K562 (cell line): ENCODE measurements around the gene SDR39U1. TPM values are rescaled to one million over a fixed set of nuclear protein-coding genes. Genes with fewer than 3 reads are reported as not detected.

Source experiments
- ATAC-seq: fragments of 200-7000 bp; cut with Tn5 transposase; 3 replicates; pipeline ENCODE4 v1.9.1; 2020; ENCODE audit warnings: moderate library complexity
- Bru-seq: library from RNA; stranded (reverse); fragments of 400-500 nt; gene quantifications from one replicate; lab custom pipeline; 2021; lab: Mats Ljungman, UMichigan
- BruChase-seq, 2 experiments: library from RNA; stranded (reverse); fragments of 400-500 nt; gene quantifications; one replicate each; lab custom pipeline; 2021; lab: Mats Ljungman, UMichigan
- BruUV-seq: library from RNA; stranded (reverse); fragments of 400-500 nt; replicated peaks from 2 replicates; lab custom pipeline; 2021; lab: Mats Ljungman, UMichigan
- CTCF ChIA-PET: fragments of 300-600 bp; formaldehyde crosslinking; extraction: SDS; loops from one replicate; lab custom pipeline; 2021; ENCODE audit warnings: low intra/inter-chr PET ratio; lab: Yijun Ruan, JAX
- POLR2A ChIA-PET: fragments of 300-600, 350-650 bp; sonication (Branson Sonifier 250); formaldehyde crosslinking; extraction: SDS; loops from one replicate; lab custom pipeline; 2021; ENCODE audit warnings: antibody characterized with exemption, inconsistent platforms; lab: Yijun Ruan, JAX
- DNase-seq, 4 experiments: peaks; one replicate each; pipeline versions ENCODE4 v3.0.0 to v3.0.0-alpha.2; 2011 to 2018; ENCODE audit warnings: low spot score in 3 of 4, mixed read lengths in 3 of 4; ENCODE audit errors: extremely low read depth in 1 of 4
- FAIRE-seq: peaks from 2 replicates; lab custom pipeline; 2011; peaks lifted over from hg19 to GRCh38; lab: Jason Lieb, UNC
- H2AFZ ChIP-seq: 2 replicates; pipeline ENCODE4 v1.6.0; 2011; ENCODE audit warnings: low read depth, low read length, control low read depth, inconsistent platforms
- H3K27ac ChIP-seq: fragments of 200-600 bp; 3 replicates; pipeline ENCODE4 v1.8.0; 2011; ENCODE audit warnings: low read depth, mild to moderate bottlenecking, control low read depth, inconsistent platforms, low read length, moderate library complexity, mixed read lengths; ENCODE audit errors: extremely low read depth
- H3K27me3 ChIP-seq, 2 experiments: fragments of 300-600 bp in 1 of 2; 2 replicates in 1 of 2; 3 replicates in 1 of 2; pipeline versions ENCODE4 v1.6.0 to v1.8.0; 2011; ENCODE audit warnings: inconsistent platforms in 2 of 2, low read length in 2 of 2, mild to moderate bottlenecking in 1 of 2, mixed read lengths in 1 of 2, moderate library complexity in 1 of 2; ENCODE audit not compliant: control insufficient read depth in 2 of 2, insufficient read depth in 2 of 2
- H3K36me3 ChIP-seq: fragments of 300-600 bp; 3 replicates; pipeline ENCODE4 v1.8.0; 2011; ENCODE audit warnings: mild to moderate bottlenecking, low read length, inconsistent platforms; ENCODE audit not compliant: control insufficient read depth, insufficient read depth
- H3K4me1 ChIP-seq, 2 experiments: fragments of 200-600 bp in 1 of 2; replicated peaks in 1 of 2; 2 replicates in 1 of 2; 3 replicates in 1 of 2; pipeline versions ENCODE4 v1.5.1 to v1.8.0; 2011; ENCODE audit warnings: inconsistent platforms in 2 of 2, low read length in 2 of 2, mild to moderate bottlenecking in 1 of 2, mixed read lengths in 1 of 2, moderate library complexity in 1 of 2; ENCODE audit not compliant: control insufficient read depth in 2 of 2, insufficient read depth in 2 of 2
- H3K4me2 ChIP-seq: 2 replicates; pipeline ENCODE4 v1.6.1; 2011; ENCODE audit warnings: low read length, control low read depth, inconsistent platforms, mixed read lengths; ENCODE audit not compliant: insufficient read depth
- H3K4me3 ChIP-seq: fragments of 200-600 bp; sonication (generic), shearing (Covaris generic); 2 replicates; pipeline ENCODE4 v1.5.1; 2016; ENCODE audit warnings: control low read depth, inconsistent platforms
- H3K79me2 ChIP-seq: fragments of 200-600 bp; 3 replicates; pipeline ENCODE4 v1.8.0; 2011; ENCODE audit warnings: low read length, inconsistent platforms; ENCODE audit not compliant: control insufficient read depth, insufficient read depth
- H3K9ac ChIP-seq, 2 experiments: 2 replicates each; pipeline versions ENCODE4 v1.6.0 to v1.6.1; 2011; ENCODE audit warnings: low read depth in 2 of 2, low read length in 2 of 2, control low read depth in 1 of 2, inconsistent platforms in 1 of 2, mild to moderate bottlenecking in 1 of 2, mixed read lengths in 1 of 2; ENCODE audit not compliant: insufficient read depth in 1 of 2
- H3K9me1 ChIP-seq: one replicate; pipeline ENCODE4 v1.6.0; 2011; ENCODE audit warnings: inconsistent platforms, mild to moderate bottlenecking, low read length, moderate library complexity; ENCODE audit not compliant: control insufficient read depth, insufficient read depth
- H3K9me3 ChIP-seq: replicated peaks from 2 replicates; pipeline ENCODE4 v1.5.1; 2011; ENCODE audit warnings: low read depth, low read length, inconsistent platforms; ENCODE audit not compliant: control insufficient read depth, insufficient read depth
- H4K20me1 ChIP-seq: replicated peaks from 2 replicates; pipeline ENCODE4 v1.6.1; 2011; ENCODE audit warnings: low read length, inconsistent platforms, mixed read lengths; ENCODE audit not compliant: control insufficient read depth, insufficient read depth
- DACH1 ChIP-seq: fragments of 450-650 bp; IDR thresholded peaks from 2 replicates; pipeline ENCODE4 v1.6.1; 2018; ENCODE audit not compliant: partially characterized antibody
- ETV5 ChIP-seq: sonication (generic); formaldehyde crosslinking; IDR thresholded peaks from 2 replicates; pipeline ENCODE4 v1.4.0; 2020; ENCODE audit warnings: low read depth, mild to moderate bottlenecking, missing genetic modification reagents
- GTF2E2 ChIP-seq: fragments of 200-800 bp; sonication (Bioruptor generic); IDR thresholded peaks from 2 replicates; pipeline ENCODE4 v1.6.1; 2016; ENCODE audit warnings: missing genetic modification characterization, missing compliant biosample characterization
- KAT7 ChIP-seq: sonication (generic); formaldehyde crosslinking; IDR thresholded peaks from 2 replicates; pipeline ENCODE4 v1.8.0; 2022; ENCODE audit warnings: missing genetic modification reagents, mild to moderate bottlenecking, borderline replicate concordance
- SPI1 ChIP-seq: IDR thresholded peaks from 2 replicates; pipeline ENCODE4 v1.6.1; 2011; ENCODE audit warnings: low read depth, low read length, control low read depth, borderline replicate concordance
- ZBTB2 ChIP-seq: fragments of 450-650 bp; IDR thresholded peaks from 2 replicates; pipeline ENCODE4 v1.6.1; 2016; ENCODE audit warnings: antibody characterized with exemption
- ZNF644 ChIP-seq: fragments of 200-800 bp; sonication (Bioruptor generic); IDR thresholded peaks from 2 replicates; pipeline ENCODE4 v1.6.1; 2016; ENCODE audit warnings: low read depth, missing genetic modification characterization, missing compliant biosample characterization
- WGBS: fragments of 100-300 bp; shearing (Covaris generic); methylation state at CpG from one replicate; pipeline ENCODE4 v1.1.6; 2016; ENCODE audit warnings: low coverage, mixed read lengths; ENCODE audit not compliant: insufficient coverage; ENCODE audit errors: missing lambda C conversion rate; 5-methylcytosine and 5-hydroxymethylcytosine counted together
- in situ Hi-C: fragments of 300-500 bp; cut with MboI; formaldehyde crosslinking; loops from 4 replicates; pipeline ENCODE4 v1.15.0; 2018; ENCODE audit warnings: inconsistent platforms, mixed read lengths
- intact Hi-C: fragments of 100-400 bp; cut with micrococcal nuclease; formaldehyde crosslinking; loops from 2 replicates; pipeline ENCODE4 v1.14.2; 2022
- long read RNA-seq, 3 experiments: library from polyadenylated mRNA in 2 of 3; library from RNA in 1 of 3; unstranded in 2 of 3; stranded (forward) in 1 of 3; transcript quantifications; one replicate each; pipeline ENCODE4 v2.0.0, GENCODE V29; 2019 to 2022
- polyA minus RNA-seq, 3 experiments: library from RNA; depleted of rRNA, polyadenylated mRNA; stranded (reverse); fragments of >200 nt; gene quantifications; 2 replicates each; pipeline ENCODE4 v1.2.3, GENCODE V29; 2011
- polyA plus RNA-seq, 8 experiments: library from polyadenylated mRNA; depleted of rRNA in 4 of 8; stranded (reverse) in 5 of 8; unstranded in 3 of 8; fragments of >200 nt; fragmentation: Nextera tagmentation in 2 of 8; fragmentation: Illumina TruSeq in 1 of 8; extraction: Ambion mirVana in 2 of 8; extraction: Trizol in 1 of 8; gene quantifications; 2 replicates each; pipeline versions ENCODE4 v1.2.1 to v1.2.3, GENCODE V29; 2011 to 2014; ENCODE audit warnings: inconsistent platforms in 1 of 8, missing spikeins in 1 of 8
- total RNA-seq, 7 experiments: library from RNA; depleted of rRNA in 6 of 7; stranded (reverse); fragments of >200 nt in 6 of 7; fragmentation: Illumina TruSeq in 2 of 7; extraction: Trizol in 2 of 7; gene quantifications; 2 replicates each; pipeline versions ENCODE4 v1.2.1 to v1.2.3, GENCODE V29; 2011 to 2021; ENCODE audit warnings: low replicate concordance in 1 of 7
- TF ChIP-seq, protein P1 (sequence below): sonication (generic); formaldehyde crosslinking; IDR thresholded peaks from 2 replicates; pipeline ENCODE4 v1.8.0; 2022; ENCODE audit warnings: mild to moderate bottlenecking, low read depth, missing genetic modification reagents
- TF ChIP-seq, protein P2 (sequence below): sonication (generic); formaldehyde crosslinking; IDR thresholded peaks from 2 replicates; pipeline ENCODE4 v1.9.0; 2022; ENCODE audit warnings: mild to moderate bottlenecking, missing genetic modification reagents

Gene SDR39U1
- 32.9 and 64.5 TPM in 2 replicates for total RNA-seq (2011; cell fraction: chromatin; rRNA removed; ENCODE audit: low replicate concordance)
- 53.7 and 68.7 TPM in 2 replicates for total RNA-seq (2011; cell fraction: nucleolus; rRNA removed)
- 47.4 and 51.2 TPM in 2 replicates for total RNA-seq (2011; cell fraction: nucleoplasm; rRNA removed)
- total RNA-seq (2014; rRNA removed) = 19.8 and 21.7 TPM in 2 replicates
- total RNA-seq (2014; rRNA removed; fragmentation: Illumina TruSeq; extraction: Trizol) = 8.8 and 10.4 TPM in 2 replicates
- 17.7 and 18.2 TPM in 2 replicates for total RNA-seq (2015; rRNA removed; fragmentation: Illumina TruSeq; extraction: Trizol)
- total RNA-seq (2021) = 34.5 and 36.8 TPM in 2 replicates
- polyA plus RNA-seq (2011; rRNA removed) = 33.2 and 38.4 TPM in 2 replicates
- polyA plus RNA-seq (2011; cell fraction: cytosol; rRNA removed) = 49.6 and 54.6 TPM in 2 replicates
- 164 and 205 TPM in 2 replicates for polyA plus RNA-seq (2011; cell fraction: nucleus; rRNA removed)
- polyA plus RNA-seq (2012) = 31.9 and 54.5 TPM in 2 replicates
- polyA plus RNA-seq (2014; fragmentation: Illumina TruSeq; extraction: Trizol) = 27.8 and 40.9 TPM in 2 replicates
- 10 to 100 TPM; 11.0 to 18.6 TPM for polyA plus RNA-seq (2014; fragmentation: Nextera tagmentation; extraction: Ambion mirVana)
- polyA plus RNA-seq (2014; rRNA removed) = 53.7 and 56.1 TPM in 2 replicates
- 7.8 and 10.4 TPM in 2 replicates for polyA minus RNA-seq (2011; rRNA and poly(A)+ RNA removed)
- 8.9 TPM in 2 replicates for polyA minus RNA-seq (2011; cell fraction: cytosol; rRNA and poly(A)+ RNA removed)
- 25.7 and 34.4 TPM in 2 replicates for polyA minus RNA-seq (2011; cell fraction: nucleus; rRNA and poly(A)+ RNA removed)
- percentile 82 among the genes with signal in this experiment for Bru-seq, nascent RNA
- BruChase-seq, experiment 1, labeled RNA remaining after a 2-hour chase = percentile 59 among the genes with signal in this experiment
- BruChase-seq, experiment 2, labeled RNA remaining after a 6-hour chase = percentile 70 among the genes with signal in this experiment
- long read RNA-seq, experiment 1, transcript SDR39U1-203 (5 exons, 1,507 nt) = minor isoform, 6 of 102 reads
- long read RNA-seq, experiment 1, transcript SDR39U1-205 (2 exons, 648 nt) = major isoform, 22 of 102 reads
- long read RNA-seq, experiment 1, transcript SDR39U1-201 (6 exons, 1,233 nt) = minor isoform, 16 of 102 reads
- long read RNA-seq, experiment 1, partial matches to known transcripts = 6 of 102 reads
- long read RNA-seq, experiment 1, other reads (novel, unspliced or antisense) = 43 of 102 reads
- long read RNA-seq, experiment 2, transcript SDR39U1-203 (5 exons, 1,507 nt) = major isoform, 10 of 35 reads
- long read RNA-seq, experiment 2, partial matches to known transcripts = 9 of 35 reads
- long read RNA-seq, experiment 2, other reads (novel, unspliced or antisense) = 5 of 35 reads
- long read RNA-seq, experiment 3, transcript SDR39U1-201 (6 exons, 1,233 nt) = major isoform, 12 of 50 reads
- long read RNA-seq, experiment 3, transcript SDR39U1-203 (5 exons, 1,507 nt) = minor isoform, 5 of 50 reads
- long read RNA-seq, experiment 3, transcript SDR39U1-212 (5 exons, 976 nt) = minor isoform, 5 of 50 reads
- long read RNA-seq, experiment 3, partial matches to known transcripts = 4 of 50 reads
- long read RNA-seq, experiment 3, other reads (novel, unspliced or antisense) = 18 of 50 reads

- peaks cover 0 to 10% of the 10 kb centered on the region in 2 experiments; a peak in 2 of 5 replicates for H3K4me1 ChIP-seq
- DNase-seq = peak; percentile 84 to 97 (median 90)
- H3K9me3 ChIP-seq = no peaks in the 10 kb centered on the region
- no peaks in the 10 kb centered on the region for H4K20me1 ChIP-seq
- peak within 1 kb of the TSS; percentile 98 for H3K4me2 ChIP-seq
- in situ Hi-C loops = no loop called here
- H3K36me3 ChIP-seq = peaks cover 41% of the 10 kb centered on the region
- BruUV-seq = TSS peak; percentile 69
- H3K9ac ChIP-seq = peak within 1 kb of the TSS; percentile 91 to 94
- H3K27me3 ChIP-seq = no peaks in the 10 kb centered on the region
- POLR2A ChIA-PET = interaction anchor here (0.6 to 3.6 kb wide), 6 partner anchors 12 to 1377 kb away, joined by 3 to 43 read pairs (median 3); partner anchors contain the start of genes CBLN3 and KHNYN
- H2AFZ ChIP-seq = peak within 1 kb of the TSS; percentile 96
- 1% methylated on average over 44 of the region's 52 CpGs for WGBS
- intact Hi-C loops = no loop called here
- FAIRE-seq = peak; percentile 100
- peak within 1 kb of the TSS; percentile 68 for H3K4me3 ChIP-seq
- no peaks in the 10 kb centered on the region for H3K9me1 ChIP-seq
- CTCF ChIA-PET = no interaction called here
- peaks cover 23% of the 10 kb centered on the region for H3K79me2 ChIP-seq
- ATAC-seq = peak; percentile 96
- H3K27ac ChIP-seq = peak within 1 kb of the TSS; percentile 91
- TF ChIP-seq ETV5 (CRISPR knock-in tag) (peak; percentile 65; the same call in 1 of the 2 replicates), DACH1 (no peak), ZNF644 (tag) (no peak; the same call in 1 of the 2 replicates), GTF2E2 (tag) (no peak), KAT7 (CRISPR knock-in tag) (no peak), ZBTB2 (peak; percentile 90), SPI1 (no peak)
- TF ChIP-seq, protein P1, sequence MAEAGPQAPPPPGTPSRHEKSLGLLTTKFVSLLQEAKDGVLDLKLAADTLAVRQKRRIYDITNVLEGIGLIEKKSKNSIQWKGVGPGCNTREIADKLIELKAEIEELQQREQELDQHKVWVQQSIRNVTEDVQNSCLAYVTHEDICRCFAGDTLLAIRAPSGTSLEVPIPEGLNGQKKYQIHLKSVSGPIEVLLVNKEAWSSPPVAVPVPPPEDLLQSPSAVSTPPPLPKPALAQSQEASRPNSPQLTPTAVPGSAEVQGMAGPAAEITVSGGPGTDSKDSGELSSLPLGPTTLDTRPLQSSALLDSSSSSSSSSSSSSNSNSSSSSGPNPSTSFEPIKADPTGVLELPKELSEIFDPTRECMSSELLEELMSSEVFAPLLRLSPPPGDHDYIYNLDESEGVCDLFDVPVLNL (CRISPR knock-in tag) = no peak
- TF ChIP-seq, protein P2, sequence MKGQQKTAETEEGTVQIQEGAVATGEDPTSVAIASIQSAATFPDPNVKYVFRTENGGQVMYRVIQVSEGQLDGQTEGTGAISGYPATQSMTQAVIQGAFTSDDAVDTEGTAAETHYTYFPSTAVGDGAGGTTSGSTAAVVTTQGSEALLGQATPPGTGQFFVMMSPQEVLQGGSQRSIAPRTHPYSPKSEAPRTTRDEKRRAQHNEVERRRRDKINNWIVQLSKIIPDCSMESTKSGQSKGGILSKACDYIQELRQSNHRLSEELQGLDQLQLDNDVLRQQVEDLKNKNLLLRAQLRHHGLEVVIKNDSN = peak; percentile 85
These were observed at the start of gene SDR39U1 for GRCh38 chr14:24442240-24443052. Gene SDR39U1, minus strand, starts transcription at chr14:24442776. Its CDS starts 7 bp downstream, at chr14:24442769.
